ENCODE data around the gene CERT1.
"Not testable (repeated sequence)": the region's sequence is repeated elsewhere in the genome, so short reads cannot be mapped to it uniquely, and the experiment has no call there.

Gene CERT1

DNA sequence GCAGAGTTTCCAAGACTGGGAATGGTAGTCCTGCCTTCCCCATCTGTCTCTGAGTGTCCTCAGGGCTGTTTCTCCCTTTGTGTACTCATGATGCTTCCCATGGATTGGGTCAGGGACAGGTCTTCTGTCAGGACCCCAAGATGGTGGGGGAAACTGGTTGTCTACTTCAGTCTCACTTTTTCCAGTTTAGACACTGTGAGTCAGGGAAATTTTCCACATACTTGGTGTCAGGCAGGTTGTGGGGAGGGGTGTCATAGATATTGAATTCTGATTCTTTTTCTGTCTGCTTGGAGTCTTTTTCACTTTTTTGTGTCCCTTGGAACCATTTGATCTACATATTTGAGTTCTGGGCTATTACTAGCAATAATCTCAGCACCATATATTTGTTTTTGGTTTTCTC is 10.6 kb upstream of the CERT1 start:
- DNase-seq = no peak

DNA sequence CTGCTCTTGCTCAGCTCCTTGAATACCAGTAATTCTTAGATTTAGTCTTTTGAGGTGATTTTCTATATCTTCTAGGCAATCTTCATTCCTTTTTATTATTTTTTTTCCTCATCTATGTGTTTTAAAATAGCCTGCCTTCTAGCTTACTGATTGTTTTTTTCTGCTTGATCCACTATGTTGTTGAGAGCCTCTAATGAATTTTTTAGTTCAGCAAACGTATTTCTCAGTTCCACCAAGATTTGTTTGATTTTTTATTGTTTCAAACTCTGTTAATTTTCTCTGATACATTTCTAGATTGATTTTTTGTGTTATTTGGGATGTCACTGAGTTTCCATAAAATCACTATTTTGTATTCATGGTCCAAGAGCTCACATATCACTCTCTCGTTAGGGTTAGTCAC is 9.8 kb upstream of the CERT1 start:
- no peak for DNase-seq

DNA sequence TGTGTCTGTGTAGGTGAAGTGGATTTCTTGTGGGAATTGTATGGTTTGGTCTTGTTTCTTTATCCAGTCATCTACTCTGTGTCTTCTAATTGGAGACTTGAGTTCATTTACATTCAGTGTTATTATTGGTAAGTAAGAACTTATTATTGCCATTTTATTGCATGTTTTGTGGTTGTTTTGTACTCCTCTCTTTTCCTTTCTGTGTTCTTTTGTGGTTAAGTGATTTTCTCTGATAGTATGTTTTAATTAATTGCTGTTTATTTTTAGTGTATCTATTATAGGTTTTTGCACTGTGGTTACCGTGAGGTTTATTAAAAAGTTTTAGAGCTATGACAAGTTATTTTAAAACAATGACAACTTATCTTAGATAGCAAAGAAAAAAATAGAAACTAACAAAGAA is 8.3 kb upstream of the CERT1 start:
- no peak for DNase-seq

DNA sequence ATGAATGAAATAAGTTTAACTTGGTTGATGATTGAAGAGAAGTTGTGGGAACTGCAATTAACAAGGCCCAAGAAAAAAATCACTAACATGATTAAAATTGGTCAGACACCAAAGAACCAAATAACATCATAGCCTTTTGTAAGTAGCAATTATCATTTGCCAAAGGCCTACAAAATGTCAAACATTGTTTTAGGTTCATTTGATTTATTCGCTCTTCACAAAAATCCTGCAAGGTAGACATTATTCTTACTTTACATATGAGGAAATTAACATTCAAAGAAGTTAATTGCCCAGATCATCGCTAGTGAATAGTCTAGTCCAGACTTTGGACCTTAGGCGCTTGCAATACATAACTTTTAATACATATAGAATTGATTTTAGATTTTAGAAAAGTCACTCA is 2.9 kb upstream of the CERT1 start:
- no peak for DNase-seq

DNA sequence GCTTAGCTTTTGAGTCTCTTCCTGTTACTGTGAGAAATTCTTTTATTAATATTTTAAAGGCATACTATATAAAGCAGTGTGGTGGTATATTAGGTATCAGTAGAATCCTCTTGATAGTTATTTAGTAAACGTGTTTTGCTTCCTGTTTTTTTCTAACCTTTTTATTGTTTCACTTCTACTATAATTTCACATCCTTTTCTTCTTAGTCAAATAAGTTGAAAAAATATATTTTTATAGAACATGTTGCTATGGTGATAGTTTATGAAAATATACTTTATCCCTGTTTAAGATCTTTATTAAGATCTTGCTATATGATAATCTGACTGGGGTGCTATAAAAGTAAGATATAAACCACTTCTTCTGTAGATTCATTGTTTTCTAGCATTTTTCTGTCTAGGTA is 2.4 kb upstream of the CERT1 start:
- DNase-seq = no peak

DNA sequence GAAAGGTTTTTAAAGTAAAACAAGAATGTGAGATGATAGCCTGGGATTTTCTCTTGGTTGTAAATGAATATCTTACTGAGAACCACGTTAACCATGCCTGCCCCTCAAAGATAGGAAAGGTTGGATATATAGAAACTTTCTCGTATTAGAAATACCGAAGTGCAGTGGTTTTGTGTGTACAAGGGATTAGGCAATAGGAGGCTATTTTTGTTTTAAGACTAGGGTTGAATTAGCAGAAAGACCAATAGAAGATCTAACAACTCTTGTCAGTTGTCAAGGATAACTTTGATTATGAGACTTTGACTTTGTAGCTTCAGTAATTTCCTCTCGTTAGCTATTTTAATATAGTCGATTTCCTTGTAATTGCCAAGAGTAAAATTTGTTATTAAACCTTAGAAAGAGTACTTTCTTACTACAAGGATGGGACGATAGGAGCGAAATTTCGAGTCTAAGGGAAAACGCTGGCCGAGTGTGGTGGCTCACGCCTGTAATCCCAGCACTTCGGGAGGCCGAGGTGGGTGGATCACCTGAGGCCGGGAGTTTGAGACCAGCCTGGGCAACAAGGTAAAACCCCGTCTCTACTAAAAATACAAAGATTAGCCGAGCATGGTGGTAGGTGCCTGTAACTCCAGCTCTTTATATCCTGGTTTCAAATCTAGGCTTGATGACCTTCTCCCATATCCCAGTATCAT is 1.1 kb upstream of the CERT1 start:
- DNase-seq = no peak

DNA sequence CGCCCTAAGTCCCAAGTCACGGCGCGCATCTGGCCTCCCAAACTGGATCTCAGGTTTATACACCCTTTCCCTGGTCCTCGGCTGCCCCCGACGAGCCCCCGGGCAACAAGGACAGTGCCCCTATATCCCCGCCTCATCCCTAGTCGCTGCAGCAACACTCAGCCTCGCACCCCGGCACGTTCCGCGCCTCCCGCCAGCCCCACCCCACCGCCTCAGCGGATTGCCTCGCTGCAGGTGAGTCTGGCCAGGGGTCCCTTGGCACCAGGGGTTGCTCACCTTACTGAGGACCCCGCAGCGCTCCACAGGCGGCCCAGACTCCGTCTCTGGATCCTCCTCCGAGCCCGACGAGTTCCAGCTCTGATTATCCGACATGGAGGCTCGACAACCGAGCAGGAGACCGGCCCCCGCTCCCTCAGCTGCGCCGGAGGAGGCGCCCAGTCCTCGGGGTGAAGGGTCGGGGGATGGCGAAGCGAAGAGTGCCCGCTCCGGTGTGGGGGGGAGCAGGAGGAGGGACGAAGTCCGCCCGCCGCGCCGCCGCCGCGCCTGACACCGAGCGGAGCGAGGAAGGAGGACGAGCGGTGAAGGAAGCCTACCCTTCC is 494 bp downstream of the CERT1 start:
- peak; percentile 26 for DNase-seq

DNA sequence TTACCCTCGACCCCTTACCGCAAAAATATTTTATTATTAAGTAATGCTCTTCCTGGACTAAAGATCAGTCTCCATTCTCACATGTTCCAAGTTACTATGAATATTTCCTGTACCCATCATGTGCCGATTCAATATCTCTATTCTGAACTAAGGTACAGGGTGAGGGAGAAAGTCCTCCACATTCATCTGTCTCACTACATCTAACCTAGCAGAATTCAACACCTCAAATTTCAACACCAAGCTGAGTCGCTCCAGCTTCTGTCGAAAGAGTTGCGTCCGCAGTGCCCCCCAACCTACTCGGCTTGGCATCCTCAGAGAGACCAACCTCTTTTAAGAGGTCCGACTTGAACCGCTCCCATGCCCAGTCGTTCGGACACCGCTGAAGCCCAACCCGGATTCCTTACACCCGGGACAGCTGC is 1.0 kb downstream of the CERT1 start:
- no peak for DNase-seq

DNA sequence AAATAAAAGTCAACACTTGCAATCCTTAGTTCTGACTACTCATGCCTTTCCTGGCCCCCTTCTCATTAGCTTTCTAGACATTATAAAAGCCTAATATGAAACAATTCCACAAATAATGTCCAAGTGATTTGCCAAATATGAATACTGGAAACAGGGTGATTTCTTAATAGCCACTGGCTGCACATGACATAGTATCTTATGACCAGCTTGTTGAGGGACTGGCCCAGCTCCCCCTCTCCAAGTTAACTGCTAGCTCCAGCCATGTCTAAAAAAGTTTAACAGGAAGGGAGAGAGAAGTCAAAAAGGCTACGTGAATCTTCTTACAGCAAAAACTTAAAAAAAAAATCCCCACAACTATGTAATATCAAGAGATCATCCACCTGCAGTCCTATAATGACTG is 1.5 kb downstream of the CERT1 start:
- no peak for DNase-seq

DNA sequence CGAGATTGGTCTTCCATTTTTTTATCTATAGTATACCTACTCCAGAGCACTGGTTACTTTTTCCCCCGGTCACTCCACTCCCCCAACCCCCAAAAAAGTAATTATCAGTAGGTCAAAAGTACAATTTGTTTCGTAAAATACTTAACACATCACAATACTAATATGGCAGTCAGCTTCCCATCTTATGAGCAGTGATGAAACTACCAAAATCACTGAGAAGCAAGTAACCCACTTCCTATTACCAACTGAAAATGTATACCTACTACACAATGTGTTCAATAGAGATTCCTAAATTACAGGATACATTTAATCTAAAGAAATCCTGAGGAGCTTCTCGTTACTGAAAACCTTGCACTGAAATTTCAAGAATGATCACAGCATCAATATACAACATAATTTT is 1.9 kb downstream of the CERT1 start:
- no peak for DNase-seq

DNA sequence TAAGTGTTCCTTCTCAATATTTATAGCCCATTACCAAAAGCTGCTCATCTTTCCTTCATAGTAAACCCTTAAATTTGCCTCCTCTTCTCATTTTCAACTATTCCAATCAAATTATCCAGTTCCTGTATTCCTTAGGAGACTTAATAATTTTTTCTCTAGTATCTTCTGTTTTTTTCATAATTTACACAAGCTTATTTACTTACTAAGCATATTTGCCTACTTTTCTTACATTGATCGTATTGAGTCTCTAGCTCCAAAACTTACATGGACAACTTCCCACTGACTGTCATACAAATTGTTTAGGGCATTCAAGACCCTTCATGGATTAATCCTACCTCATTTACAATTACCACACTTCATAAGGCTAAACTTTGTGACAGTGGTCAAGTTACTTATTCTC is 3.6 kb downstream of the CERT1 start:
- DNase-seq = no peak

DNA sequence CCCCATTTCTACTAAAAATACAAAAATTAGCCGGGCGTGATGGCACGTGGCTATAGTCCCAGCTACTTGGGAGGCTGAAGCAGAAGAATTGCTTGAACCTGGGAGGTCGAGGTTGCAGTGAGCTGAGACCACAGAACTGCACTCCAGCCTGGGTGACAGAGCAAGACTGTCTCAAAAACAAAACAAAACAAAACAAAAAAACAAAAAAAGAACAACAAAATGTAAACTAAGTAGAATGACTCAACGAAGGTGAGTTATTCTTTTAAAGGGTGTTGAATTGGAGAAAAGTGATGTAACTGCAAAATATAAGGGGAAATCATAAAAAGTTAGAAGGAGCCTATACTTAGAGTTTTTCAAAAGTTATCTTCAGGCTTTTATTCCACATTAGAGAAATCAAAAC is 6.3 kb downstream of the CERT1 start:
- DNase-seq = not testable (repeated sequence)

DNA sequence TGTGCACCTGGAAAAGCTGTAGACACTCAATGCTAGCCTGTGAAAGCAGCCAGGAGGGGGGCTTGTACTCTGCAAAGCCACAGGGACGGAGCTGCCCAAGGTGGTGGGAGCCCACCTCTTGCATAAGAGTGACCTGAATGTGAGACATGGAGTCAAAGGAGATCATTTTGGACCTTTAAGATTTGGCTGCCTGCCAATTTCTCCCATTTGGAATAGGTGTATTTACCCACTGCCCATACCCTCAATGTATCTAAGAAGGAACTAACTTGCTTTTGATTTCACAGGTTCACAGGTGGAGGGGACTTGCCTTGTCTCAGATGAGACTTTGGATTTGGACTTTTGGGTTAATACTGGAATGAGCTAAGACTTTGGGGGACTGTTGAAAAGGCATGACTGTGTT is 12.6 kb downstream of the CERT1 start:
- not testable (repeated sequence) for DNase-seq

DNA sequence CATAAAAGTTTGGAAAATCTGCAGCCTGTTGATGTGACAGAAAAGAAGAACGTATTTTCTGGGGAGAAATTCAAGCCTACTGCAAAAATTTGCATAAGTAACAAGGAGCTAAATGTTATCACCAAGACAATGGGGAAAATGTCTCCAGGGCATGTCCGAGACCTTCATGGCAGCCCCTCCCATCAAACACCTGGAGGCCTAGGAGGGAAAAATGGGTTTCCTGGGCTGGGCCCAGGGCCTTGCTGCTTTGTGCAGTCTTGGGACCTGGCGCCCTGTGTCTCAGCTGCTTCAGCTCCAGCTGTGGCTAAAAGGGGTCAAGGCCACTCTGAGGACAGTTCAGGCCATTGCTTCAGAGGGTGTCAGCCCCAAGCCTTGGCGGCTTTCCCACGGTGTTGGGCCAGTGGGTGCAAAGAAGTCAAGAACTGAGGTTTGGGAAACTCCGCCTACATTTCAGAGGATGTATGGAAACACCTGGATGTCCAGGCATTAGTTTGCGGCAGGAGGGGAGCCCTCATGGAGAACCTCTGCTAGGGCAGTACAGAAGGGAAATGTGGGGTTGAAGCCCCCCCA is 13.1 kb downstream of the CERT1 start:
- no peak for DNase-seq

DNA sequence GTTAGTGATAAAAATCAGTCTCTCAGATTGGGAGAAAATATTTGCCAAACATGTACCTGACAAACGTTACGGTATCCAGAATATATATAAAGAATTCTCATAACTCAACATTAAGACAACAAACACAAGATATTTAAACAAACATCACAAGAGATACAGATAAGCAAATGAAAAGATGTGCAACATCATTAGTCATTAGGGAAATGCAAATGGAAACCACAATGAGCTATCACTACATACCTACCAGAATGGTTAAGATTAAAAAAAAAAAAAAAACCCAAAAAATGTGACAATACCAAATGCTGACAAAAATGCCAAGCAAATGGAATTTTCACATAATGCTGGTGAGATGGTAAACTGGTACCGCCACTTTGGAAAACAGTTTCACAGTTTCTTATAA is 15.4 kb downstream of the CERT1 start:
- no peak for DNase-seq

DNA sequence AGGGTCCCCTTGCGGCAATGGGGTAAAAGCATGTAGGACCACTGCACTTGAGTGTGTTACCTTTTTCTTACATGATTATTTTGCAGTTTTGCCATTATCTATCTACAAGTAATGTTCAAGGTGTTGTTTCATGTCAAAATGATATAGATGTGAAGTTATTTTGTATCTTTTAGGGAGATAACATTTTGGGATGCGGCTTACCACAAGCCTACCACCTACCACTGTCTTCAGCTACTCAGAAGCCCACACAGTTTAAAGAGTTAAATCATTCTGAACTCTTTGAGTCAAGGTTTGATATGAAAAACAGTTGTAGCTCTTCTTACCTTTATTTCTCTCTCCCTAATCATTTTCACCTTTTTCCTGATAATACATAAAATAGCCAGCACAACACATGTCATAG is 19.8 kb downstream of the CERT1 start:
- DNase-seq = no peak

DNA sequence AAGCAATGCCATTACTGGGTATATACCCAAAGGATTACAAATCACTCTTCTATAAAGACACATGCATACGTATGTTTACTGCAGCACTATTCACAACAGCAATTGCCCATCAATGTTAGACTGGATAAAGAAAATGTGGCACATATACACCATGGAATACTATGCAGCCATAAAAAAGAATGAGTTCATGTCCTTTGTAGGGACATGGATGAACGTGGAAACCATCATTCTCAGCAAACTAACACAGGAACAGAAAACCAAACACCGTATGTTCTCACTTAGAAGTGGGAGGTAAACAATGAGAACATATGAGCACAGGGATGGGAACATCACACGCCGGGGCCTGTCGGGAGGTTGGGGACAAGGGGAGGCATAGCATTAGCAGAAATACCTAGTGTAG is 21.6 kb downstream of the CERT1 start:
- not testable (repeated sequence) for DNase-seq

DNA sequence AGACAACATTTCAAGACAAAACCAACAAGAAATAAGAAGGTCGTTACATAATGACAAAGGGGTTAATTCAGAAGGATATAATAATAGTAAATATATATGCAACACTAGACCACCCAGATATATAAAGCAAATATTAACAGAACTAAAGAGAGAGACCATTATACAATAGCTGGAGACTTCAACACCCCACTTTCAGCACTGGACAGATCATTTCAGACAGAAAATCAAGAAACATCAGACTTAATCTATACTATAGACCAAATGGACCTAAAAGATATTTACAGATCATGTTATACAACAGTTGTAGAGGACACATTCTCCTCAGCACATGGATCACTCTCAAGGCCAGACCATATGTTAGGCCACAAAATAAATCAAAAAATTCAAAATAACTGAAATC is 26.8 kb downstream of the CERT1 start:
- no peak for DNase-seq

DNA sequence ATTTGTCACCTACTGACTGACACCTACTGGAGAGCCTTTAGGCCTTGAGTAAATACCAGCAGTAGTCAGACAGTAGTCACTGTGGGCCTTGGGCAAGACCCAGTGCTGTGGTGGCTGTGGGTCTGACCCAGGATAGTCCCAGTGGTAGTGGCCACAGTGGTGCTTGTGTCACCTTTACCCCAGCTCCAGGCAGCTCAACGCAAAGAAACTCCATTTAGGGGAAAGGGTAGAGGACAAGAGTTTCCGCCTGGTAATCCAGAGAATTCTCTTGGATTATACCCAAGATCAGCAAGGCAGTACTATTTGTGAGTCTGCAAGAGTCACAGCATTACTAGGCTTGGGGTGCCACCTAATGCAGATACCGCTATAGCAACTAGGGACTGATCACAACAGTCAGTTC is 28.9 kb downstream of the CERT1 start:
- no peak for DNase-seq

DNA sequence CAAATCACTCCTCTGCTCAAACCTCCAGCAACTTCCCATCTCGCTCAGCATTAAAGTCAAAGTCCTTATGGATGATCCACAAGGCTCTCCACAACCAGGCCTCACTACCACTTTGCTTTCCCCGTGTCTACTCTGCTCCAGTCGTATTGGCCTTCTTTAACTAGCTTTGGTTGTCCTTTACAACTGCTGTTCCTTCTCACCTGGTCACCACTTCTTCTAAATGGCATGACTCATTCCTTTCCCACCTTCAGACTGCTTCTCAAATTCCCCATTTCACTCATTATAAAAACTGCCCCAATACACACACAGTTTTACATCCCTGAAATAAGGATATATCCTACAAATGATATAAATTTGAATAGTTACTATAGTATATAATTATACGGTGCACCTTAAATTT is 30.4 kb downstream of the CERT1 start:
- DNase-seq = no peak

DNA sequence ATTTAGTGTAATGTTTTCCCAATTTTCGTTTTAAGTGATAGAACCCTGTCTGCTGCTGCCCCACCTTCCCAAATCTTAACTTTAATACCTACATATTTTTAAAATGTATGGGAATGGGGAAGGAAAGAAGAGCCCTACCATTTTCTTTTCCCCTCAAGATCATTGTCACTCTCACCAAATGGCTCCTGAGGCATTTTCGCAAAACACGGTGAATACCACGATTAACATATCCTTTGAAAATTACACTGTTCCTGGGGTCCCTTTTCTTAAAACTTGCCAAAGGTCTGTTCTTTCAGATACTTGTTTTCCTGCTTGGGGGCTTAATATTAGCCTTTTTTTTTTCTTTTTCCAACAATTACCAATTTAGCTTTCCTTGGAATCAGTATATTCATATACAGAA is 36.1 kb downstream of the CERT1 start:
- no peak for DNase-seq

DNA sequence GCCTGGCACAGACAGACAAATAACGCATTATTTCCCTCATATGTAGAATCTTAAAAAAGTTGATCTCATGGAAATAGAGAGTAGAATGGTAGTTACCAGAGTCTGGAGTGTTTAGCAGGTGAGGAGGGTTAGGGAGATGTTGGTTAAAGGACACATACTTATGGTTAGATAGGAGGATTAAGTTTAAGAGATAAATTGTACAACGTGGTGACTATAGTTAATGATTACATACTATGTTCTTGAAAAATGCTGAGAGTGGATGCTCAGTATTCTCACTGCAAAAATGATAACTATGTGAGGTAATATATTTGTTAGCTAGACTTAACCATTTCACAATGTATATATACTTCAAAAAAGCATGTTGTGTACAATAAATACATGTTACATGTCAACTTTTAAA is 38.0 kb downstream of the CERT1 start:
- DNase-seq = no peak

DNA sequence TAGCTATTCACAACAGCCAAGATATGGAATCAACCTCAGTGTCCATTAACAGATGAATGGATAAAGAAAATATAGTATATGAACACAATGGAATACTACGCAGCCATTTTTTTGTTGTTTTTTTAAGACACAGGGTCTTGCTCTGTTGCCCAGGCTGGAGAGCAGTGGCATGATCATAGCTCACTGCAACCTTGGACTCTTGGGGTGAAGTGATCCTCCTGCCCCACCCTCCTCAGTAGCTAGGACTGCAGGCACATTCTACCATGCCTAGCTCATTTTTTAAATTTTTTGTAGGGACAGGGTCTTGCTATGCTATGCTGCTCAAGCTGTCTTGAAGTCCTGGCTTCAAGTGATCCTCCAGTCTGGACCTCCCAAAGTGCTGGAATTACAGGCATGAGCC is 38.5 kb downstream of the CERT1 start:
- no peak for DNase-seq

DNA sequence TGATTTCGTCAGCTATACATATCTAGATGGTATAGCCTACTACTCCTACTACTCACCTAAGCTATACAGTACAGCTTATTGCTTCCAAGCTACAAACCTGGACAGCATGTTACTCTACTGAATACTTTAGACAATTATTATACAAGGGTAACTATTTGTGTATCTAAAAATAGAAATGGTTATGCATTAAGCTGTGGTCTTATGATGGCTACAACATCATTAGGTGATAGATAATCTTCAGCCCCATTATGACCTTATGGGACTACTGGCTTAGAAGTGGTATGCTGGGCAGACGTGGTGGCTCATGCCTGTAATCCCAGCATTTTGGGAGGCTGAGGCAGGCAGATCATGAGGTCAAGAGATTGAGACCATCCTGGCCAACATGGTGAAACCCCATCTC is 40.2 kb downstream of the CERT1 start:
- DNase-seq = no peak

DNA sequence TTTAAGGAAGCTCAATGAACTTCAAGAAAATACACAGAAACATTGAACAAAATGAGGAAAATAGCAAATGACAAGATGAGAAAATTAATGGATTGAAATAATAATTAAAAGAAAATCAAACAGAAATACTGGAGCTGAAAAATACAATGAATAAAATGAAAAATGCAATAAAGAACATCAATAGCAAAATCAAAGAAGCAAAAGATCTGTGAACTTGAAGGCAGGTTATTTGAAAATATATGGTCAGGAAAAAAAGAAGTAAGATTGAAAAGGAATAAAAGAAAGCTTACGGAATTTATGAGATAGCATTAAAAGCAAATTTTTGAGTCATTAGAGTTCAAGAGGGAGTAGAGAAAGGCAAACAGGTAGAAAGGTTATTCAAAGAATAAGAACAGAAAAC is 42.4 kb downstream of the CERT1 start:
- DNase-seq = no peak
